HG02970 (cell line): Measurements from ENCODE around the gene PRR19.

Source experiments
- ATAC-seq: cut with Tn5 transposase; IDR thresholded peaks from one replicate; pipeline ENCODE4 v1.9.1; 2021; ENCODE audit warnings: mild to moderate bottlenecking, moderate library complexity, moderate number of reproducible peaks; ENCODE audit not compliant: unreplicated experiment, low FRiP score

The PRR19 gene

DNA sequence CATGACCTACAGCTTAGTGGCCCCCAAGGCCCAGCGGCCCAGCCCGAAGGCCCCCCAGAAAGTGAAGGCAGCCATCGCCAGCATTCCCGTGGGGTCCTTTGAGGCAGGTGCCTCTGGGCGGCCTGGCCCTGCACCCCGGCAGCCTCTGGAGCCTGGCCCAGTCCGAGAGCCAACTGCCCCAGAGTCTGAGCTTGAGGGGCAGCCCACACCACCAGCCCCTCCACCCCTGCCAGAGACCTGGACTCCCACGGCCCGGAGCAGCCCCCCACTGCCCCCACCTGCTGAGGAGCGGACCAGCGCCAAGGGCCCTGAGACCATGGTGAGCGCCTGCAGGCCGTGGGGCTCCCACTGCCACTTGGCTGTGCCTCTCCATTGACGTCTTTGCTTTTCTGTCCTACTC is 9.0 kb upstream of the PRR19 start:
- no peak for ATAC-seq

DNA sequence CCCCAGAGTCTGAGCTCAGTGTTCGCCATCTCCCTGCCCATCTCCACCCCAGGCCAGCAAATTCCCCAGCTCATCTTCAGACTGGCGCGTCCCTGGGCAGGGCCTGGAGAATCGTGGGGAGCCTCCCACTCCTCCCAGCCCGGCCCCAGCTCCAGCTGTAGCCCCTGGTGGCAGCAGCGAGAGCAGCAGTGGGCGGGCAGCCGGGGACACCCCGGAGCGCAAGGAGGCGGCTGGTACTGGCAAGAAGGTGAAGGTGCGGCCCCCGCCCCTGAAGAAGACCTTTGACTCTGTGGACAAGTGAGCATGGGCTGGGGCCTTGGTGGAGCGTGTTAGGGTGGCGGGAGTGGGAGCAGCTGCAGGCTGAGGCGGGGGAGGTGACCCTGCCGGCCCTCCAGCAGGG is 8.4 kb upstream of the PRR19 start:
- no peak for ATAC-seq

DNA sequence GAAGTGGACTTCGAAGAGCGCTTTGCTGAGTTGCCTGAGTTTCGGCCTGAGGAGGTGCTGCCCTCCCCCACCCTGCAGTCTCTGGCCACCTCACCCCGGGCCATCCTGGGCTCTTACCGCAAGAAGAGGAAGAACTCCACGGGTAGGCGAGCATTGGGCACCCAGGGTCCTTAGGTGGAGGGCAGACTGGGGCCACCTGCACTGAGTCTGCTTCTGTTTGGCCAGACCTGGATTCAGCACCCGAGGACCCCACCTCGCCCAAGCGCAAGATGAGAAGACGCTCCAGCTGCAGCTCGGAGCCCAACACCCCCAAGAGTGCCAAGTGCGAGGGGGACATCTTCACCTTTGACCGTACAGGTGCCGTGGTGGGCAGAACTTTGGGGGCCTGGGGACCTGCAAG is 8.0 kb upstream of the PRR19 start:
- no peak for ATAC-seq

GRCh38 chr19:42294471-42295137 is 7.3 kb upstream of the PRR19 start:
- no peak for ATAC-seq

DNA sequence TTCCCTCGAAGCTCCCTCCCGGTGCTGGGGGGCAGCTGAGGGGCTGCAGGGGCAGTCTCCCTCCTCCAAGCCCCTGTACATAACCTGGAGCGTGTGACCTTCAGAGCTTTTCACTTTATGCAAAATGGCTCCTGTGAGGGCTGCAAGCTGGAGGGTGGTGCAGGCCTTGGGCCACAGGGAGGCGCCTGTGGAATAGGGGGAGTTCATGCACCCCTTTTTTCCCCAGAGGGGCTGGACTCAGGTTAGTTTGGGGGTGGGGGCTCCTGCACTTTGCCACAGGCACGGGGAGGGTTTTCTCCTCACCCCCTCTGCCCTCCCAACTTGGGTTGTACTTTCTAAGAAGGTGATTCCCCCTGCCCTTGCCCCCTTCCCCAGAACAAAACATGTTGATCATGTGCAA is 6.6 kb upstream of the PRR19 start:
- ATAC-seq, result no peak

- ATAC-seq, result no peak
These were observed 6.0 kb upstream of the PRR19 start for GRCh38 chr19:42295831-42296525.

DNA sequence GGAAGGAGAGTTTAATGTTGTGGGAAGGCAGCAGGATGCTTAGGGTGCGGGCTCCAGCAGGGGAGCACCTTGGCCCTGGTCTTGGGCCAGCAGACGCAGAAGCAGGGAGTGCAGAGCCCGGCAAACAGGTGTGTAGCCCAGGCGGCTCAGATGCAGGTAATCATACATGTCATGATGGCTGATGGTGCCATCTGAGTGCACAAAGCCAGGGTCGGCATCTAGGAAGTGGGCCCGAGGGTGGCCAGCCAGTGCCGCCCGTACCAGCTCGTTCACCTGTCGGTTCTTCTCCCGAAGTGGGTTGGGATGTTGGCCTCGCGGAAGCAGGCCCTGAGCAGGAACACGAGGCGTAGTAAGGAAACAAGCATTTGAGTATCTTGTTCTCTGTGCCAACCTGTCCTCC is 4.9 kb upstream of the PRR19 start:
- no peak for ATAC-seq

DNA sequence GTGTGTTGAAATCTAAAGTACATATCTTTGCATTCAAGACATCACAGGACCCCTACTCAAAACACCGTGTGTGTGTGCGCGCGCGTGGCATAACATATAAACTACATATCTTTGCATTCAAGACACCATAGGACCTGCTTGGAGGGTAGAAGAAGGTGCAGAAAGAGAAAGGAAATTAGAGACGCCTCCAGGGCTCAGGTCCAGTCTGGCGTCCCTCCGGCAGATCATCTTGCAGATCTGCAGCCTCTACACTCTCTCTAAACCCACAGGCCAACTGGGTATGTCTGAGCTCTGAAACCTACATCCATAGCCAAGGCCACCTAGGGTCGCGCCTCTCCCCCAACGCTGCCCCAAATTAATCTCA is 1.2 kb downstream of the PRR19 start:
- ATAC-seq, result no peak

- no peak for ATAC-seq
These were observed 1.9 kb downstream of the PRR19 start for GRCh38 chr19:42303876-42304275.

- ATAC-seq, result no peak
These were observed 4.7 kb downstream of the PRR19 start for GRCh38 chr19:42306646-42307045.

DNA sequence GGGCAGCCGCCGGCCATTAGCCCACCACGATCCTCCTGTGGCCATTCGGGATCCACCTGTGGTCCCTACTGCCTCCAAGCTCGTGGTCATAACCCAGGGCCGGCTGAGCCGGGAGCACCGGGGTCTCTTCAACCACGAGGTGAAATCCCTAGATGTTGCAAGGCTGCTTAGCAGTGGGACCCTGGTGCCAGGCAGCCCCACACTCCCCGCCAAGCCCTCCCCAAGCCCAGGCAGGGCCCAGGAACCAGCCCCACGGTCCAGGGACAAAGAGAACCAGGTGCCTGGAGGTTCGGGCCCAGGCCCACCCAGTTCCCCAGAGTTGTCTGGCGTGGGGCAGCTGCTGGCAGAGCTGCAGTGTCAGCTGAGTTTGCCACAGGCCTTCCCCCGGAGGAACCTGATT is 7.8 kb downstream of the PRR19 start:
- no peak for ATAC-seq

DNA sequence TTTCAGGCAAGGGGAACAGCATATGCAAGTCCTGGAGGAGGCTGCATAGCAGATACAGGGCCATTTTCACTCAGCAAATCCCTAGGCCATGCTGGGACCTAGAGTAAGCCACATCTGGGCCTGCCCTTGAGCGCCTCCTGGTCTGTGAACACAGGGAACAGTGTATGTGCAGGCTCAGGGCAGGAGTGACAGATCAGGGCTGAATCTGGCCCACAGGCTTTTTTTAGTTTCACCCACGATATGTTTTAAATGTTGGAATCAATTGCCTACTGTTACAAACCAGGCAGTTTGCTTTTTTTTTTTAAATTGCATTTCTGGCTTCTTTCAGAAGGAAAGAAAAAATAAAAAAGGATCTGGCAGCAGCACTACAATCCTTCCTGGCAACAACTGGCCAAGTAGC is 9.7 kb downstream of the PRR19 start:
- ATAC-seq, result no peak

GRCh38 chr19:42312370-42312769 is 10.4 kb downstream of the PRR19 start:
- ATAC-seq, result no peak

- no peak for ATAC-seq
These were observed 11.3 kb downstream of the PRR19 start, which contains the start of gene TMEM145 for GRCh38 chr19:42313096-42313839. TMEM145 (plus strand) TSS chr19:42313309; CDS start chr19:42313377, 68 bp downstream.

- ATAC-seq, result no peak
These were observed 12.2 kb downstream of the PRR19 start for GRCh38 chr19:42313840-42314755.

DNA sequence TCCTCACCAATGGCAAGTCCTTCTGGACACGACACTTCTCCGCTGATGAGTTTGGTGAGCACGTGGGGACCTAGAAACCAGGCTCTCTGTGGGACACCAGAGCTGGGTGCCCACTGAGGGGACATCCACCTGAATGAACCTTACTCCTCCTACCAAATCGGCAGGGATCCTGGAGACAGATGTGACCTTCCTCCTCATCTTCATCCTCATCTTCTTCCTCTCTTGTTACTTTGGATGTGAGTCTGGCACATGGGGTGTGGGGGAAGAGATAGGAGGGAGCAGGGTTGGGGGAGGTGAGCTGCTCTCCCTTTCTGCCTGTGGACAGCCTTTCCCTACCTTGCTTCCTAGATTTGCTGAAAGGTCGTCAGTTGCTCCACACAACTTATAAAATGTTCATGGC is 13.1 kb downstream of the PRR19 start:
- no peak for ATAC-seq

DNA sequence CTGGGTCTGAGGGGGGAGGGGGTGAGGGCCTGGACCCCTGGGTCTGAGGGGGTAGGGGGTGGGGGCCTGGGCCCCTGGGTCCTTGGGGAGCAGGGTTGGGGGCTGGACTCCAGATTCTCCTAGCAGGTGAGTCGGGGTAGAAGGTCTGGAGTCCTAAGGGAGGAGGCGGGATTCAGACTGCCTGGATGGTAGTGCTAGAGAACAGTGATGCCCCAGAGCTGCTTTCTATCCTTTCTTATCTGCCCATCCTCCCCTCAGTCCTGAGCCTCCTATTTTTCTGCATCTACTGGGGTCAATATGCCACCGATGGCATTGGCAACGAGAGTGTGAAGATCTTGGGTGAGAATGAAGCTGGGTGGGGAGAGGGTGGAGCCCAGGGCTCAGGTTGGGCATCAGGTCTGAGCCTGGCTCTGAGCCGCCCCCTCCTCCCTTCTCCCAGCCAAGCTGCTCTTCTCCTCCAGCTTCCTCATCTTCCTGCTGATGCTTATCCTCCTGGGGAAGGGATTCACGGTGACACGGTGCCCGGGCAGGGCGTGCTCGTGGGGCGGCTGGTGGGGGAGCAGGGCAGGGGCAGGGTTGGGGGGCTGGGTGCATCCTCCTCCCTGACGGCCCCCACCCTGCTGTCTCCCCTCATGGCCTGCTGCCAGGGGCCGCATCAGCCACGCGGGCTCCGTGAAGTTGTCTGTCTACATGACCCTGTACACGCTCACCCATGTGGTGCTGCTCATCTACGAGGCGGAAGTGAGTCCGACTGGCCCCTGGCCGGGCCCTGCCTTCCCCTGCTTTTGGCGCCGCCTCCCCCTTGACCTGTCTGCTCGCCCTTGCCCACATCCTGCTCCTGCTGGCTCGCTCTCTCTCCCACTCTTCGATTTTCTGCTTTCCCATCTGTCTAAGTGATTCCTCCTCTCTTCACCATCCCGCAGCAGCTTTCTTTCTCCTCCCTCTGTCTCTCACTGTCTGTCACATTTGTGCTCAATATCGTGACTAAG is 14.6 kb downstream of the PRR19 start:
- ATAC-seq, result no peak

GRCh38 chr19:42317535-42317934 is 15.6 kb downstream of the PRR19 start:
- no peak for ATAC-seq

GRCh38 chr19:42322305-42322704 is 20.4 kb downstream of the PRR19 start:
- ATAC-seq, result no peak
